OCI-M1 (cell line): ENCODE data around the gene TGM1.
"Not testable (repeated sequence)": the region's sequence is repeated elsewhere in the genome, so short reads cannot be mapped to it uniquely, and the experiment has no call there.

ENCODE experiments used
- DNase-seq: peaks from one replicate; lab custom pipeline; 2025; lab: John Stamatoyannopoulos, UW

Gene TGM1

DNA sequence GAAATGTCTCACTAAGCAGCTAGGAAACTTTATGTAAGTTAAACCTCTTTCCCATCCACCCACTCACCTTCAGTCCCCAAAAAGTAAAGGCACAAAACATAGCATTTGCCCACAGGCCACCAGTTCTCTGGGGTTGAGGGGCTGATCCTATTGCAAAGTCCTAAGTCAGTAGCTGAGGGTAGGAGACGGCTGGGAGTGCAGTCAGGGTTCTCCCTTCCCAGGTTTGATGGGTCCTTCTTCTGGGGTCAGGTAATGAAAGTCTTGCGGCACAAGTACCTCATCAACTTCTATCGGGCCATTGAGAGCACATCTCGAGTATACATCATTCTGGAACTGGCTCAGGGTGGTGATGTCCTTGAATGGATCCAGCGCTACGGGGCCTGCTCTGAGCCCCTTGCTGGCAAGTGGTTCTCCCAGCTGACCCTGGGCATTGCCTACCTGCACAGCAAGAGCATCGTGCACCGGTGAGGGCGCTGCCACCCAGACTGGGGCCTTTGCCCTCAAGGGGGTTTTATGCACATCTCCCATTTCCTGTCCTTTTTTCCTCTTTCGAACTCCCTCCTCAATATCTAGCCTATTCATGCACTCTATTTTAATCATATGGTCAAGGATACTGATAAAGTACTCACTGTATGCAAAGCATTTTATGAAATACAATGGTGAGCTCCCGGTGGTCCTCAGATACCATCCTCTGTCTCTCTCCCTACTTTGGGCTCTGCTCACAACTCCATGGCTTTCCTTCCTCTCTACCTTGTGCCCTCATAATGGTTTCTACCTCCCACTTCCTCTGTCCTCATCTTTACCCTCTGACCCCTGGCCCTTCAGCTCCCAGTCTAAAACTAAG, 56.5 kb downstream of the TGM1 start:
- no peak for DNase-seq

DNA sequence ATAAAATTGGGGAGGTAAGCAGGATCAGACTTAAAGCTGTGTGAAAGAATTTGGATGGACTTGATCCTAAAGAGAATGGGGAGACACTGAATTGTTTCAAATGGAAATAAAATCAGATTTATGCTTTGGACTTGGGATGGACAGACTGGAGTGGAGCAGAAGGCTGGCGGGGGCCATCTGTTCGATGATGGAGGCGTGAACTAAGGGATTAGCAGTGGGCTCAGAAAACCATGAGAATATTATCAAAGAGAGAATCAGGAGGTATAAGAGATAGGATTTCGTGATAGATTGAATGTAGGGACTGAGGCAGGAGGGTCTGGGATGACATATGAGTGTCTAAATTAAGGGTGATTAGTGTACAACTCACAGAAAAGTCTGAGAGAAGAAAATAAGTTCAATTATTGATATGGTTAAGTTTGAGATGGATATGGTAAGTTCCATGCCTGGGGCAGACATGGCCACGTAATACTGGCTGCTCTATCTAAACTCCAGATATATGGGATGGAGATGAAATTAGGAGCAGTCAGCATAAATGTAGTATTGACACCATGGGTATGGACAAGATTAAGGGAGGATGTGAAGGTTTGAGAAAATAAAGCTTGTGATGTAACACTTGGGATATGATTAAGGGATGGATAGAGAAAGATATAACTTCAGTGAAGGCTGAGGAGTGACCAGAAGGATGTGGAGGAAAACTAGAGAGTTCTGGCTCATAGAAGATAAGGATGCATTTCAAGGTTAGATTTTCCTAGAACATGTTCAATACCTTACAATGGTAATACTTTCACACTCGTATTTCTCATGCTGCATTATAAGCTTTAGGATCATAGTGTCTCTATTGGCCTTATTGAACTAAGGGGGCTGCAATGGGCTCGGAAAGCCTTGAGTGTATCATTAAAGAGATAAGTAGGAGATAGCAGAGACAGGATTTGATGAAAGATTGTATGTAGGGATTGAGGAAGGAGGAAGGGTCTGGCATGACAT, 58.5 kb downstream of the TGM1 start:
- DNase-seq = no peak

DNA sequence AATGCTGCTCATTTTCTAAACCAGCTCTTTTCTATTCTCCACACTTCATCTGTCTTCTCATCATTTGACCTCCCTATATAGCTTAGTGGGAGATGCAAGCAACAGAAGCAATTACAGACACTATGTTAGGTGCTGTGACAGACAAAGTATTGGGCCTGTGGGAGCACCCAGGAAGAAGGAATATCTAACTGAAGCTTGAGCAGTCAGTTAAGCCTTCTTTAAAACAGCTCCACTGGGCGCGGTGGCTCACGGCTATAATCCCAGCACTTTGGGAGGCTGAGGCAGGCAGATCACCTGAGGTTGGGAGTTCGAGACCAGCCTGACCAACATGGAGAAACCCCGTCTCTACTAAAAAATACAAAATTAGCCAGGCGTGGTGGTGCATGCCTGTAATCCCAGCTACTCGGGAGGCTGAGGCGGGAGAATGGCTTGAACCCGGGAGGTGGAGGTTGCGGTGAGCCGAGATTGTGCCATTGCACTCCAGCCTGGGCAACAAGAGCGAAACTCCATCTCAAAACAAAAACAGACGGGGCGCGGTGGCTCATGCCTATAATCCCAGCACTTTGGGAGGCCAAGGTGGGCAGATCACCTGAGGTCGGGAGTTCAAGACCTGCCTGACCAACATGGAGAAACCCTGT, 59.6 kb downstream of the TGM1 start:
- DNase-seq = not testable (repeated sequence)

DNA sequence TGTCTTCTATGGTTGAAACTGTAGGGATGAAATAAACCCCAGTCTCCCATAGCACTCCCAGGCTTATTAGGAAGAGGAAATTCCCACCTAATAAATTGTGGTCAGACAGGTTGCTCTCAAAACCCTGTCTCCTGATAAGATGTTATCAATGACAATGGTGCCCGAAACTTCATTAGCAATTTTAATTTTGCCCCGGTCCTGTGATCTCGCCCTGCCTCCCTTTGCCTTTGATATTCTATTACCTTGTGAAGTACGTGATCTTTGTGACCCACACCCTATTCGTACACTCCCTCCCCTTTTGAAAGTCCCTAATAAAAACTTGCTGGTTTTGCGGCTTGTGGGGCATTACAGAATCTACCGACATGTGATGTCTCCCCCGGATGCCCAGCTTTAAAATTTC, 60.4 kb downstream of the TGM1 start:
- DNase-seq = not testable (repeated sequence)
